HepG2 (cell line): ENCODE results near the gene RAN. TPM values are rescaled to one million over a fixed set of nuclear protein-coding genes. Genes with fewer than 3 reads are reported as not detected.

Experiments
- PHF5A ChIP-seq: IDR thresholded peaks from one replicate; pipeline ENCODE4 v1.6.1; 2018; ENCODE audit warnings: low read depth, missing genetic modification reagents; ENCODE audit not compliant: unreplicated experiment
- SATB2 ChIP-seq: sonication (generic); formaldehyde crosslinking; IDR thresholded peaks from 2 replicates; pipeline ENCODE4 v1.5.0; 2020; ENCODE audit warnings: missing genetic modification reagents
- SMARCE1 ChIP-seq: fragments of 450-650 bp; IDR thresholded peaks from 2 replicates; pipeline ENCODE4 v1.6.1; 2017; ENCODE audit warnings: borderline replicate concordance
- SNAPC5 ChIP-seq: sonication (generic); formaldehyde crosslinking; IDR thresholded peaks from 2 replicates; pipeline ENCODE4 v1.8.1; 2023; ENCODE audit warnings: mild to moderate bottlenecking, missing genetic modification reagents, borderline replicate concordance
- SP2 ChIP-seq: sonication (generic); formaldehyde crosslinking; IDR thresholded peaks from 2 replicates; pipeline ENCODE4 v1.5.1; 2020; ENCODE audit warnings: mild to moderate bottlenecking, missing genetic modification reagents
- ZNF12 ChIP-seq: sonication (generic); formaldehyde crosslinking; IDR thresholded peaks from 2 replicates; pipeline ENCODE4 v1.5.0; 2020; ENCODE audit warnings: missing genetic modification reagents
- ZNF326 ChIP-seq: sonication (generic); formaldehyde crosslinking; IDR thresholded peaks from 2 replicates; pipeline ENCODE4 v1.4.0; 2020; ENCODE audit warnings: missing genetic modification reagents, borderline replicate concordance
- ZNF547 ChIP-seq: sonication (generic); formaldehyde crosslinking; IDR thresholded peaks from 2 replicates; pipeline ENCODE4 v1.5.1; 2020; ENCODE audit warnings: mild to moderate bottlenecking, missing genetic modification reagents
- polyA plus RNA-seq, 8 experiments: library from polyadenylated mRNA; depleted of rRNA in 3 of 8; stranded (reverse) in 7 of 8; unstranded in 1 of 8; fragments of >200 nt; fragmentation: Illumina TruSeq in 4 of 8; extraction: Trizol in 4 of 8; gene quantifications; 2 replicates each; pipeline versions ENCODE4 v1.2.1 to v1.2.3, GENCODE V29; 2011 to 2016; ENCODE audit warnings: low read depth in 4 of 8, missing spikeins in 1 of 8, mixed read lengths in 1 of 8; ENCODE audit not compliant: insufficient read depth in 1 of 8
- total RNA-seq, 5 experiments: library from RNA; depleted of rRNA; stranded (reverse); fragments of >200 nt; fragmentation: Illumina TruSeq; extraction: Trizol; gene quantifications; 2 replicates each; pipeline ENCODE4 v1.2.3, GENCODE V29; 2016; ENCODE audit warnings: low read depth in 1 of 5
- TF ChIP-seq, protein P1 (sequence below): sonication (generic); formaldehyde crosslinking; IDR thresholded peaks from 2 replicates; pipeline ENCODE4 v1.5.1; 2020; ENCODE audit warnings: mild to moderate bottlenecking, missing genetic modification reagents, moderate library complexity
- TF ChIP-seq, protein P2 (sequence below): sonication (generic); formaldehyde crosslinking; IDR thresholded peaks from 2 replicates; pipeline ENCODE4 v1.4.0; 2020; ENCODE audit warnings: missing genetic modification reagents
- TF ChIP-seq, protein P3 (sequence below): sonication (generic); formaldehyde crosslinking; IDR thresholded peaks from 2 replicates; pipeline ENCODE4 v1.4.0; 2020; ENCODE audit warnings: missing genetic modification reagents, borderline replicate concordance

RAN gene
- total and polyA plus RNA-seq, 2 of the 13 experiments (the other 11 are each of a cell fraction or from before 2014, with no cell fraction given) = 1,335 to 1,630 TPM

GRCh38 chr12:130846369-130846768, 25.5 kb upstream of the RAN start (continued):
- TF ChIP-seq SNAPC5 (CRISPR knock-in tag) (no peak), SP2 (CRISPR knock-in tag) (no peak), ZNF547 (CRISPR knock-in tag) (no peak), SATB2 (CRISPR knock-in tag) (no peak), PHF5A (no peak), SMARCE1 (no peak), ZNF326 (CRISPR knock-in tag) (no peak), ZNF12 (CRISPR knock-in tag) (no peak)
- TF ChIP-seq, protein P1, sequence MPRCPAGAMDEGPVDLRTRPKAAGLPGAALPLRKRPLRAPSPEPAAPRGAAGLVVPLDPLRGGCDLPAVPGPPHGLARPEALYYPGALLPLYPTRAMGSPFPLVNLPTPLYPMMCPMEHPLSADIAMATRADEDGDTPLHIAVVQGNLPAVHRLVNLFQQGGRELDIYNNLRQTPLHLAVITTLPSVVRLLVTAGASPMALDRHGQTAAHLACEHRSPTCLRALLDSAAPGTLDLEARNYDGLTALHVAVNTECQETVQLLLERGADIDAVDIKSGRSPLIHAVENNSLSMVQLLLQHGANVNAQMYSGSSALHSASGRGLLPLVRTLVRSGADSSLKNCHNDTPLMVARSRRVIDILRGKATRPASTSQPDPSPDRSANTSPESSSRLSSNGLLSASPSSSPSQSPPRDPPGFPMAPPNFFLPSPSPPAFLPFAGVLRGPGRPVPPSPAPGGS (CRISPR knock-in tag) = no peak
- TF ChIP-seq, protein P2, sequence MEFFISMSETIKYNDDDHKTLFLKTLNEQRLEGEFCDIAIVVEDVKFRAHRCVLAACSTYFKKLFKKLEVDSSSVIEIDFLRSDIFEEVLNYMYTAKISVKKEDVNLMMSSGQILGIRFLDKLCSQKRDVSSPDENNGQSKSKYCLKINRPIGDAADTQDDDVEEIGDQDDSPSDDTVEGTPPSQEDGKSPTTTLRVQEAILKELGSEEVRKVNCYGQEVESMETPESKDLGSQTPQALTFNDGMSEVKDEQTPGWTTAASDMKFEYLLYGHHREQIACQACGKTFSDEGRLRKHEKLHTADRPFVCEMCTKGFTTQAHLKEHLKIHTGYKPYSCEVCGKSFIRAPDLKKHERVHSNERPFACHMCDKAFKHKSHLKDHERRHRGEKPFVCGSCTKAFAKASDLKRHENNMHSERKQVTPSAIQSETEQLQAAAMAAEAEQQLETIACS = no peak
- TF ChIP-seq, protein P3, sequence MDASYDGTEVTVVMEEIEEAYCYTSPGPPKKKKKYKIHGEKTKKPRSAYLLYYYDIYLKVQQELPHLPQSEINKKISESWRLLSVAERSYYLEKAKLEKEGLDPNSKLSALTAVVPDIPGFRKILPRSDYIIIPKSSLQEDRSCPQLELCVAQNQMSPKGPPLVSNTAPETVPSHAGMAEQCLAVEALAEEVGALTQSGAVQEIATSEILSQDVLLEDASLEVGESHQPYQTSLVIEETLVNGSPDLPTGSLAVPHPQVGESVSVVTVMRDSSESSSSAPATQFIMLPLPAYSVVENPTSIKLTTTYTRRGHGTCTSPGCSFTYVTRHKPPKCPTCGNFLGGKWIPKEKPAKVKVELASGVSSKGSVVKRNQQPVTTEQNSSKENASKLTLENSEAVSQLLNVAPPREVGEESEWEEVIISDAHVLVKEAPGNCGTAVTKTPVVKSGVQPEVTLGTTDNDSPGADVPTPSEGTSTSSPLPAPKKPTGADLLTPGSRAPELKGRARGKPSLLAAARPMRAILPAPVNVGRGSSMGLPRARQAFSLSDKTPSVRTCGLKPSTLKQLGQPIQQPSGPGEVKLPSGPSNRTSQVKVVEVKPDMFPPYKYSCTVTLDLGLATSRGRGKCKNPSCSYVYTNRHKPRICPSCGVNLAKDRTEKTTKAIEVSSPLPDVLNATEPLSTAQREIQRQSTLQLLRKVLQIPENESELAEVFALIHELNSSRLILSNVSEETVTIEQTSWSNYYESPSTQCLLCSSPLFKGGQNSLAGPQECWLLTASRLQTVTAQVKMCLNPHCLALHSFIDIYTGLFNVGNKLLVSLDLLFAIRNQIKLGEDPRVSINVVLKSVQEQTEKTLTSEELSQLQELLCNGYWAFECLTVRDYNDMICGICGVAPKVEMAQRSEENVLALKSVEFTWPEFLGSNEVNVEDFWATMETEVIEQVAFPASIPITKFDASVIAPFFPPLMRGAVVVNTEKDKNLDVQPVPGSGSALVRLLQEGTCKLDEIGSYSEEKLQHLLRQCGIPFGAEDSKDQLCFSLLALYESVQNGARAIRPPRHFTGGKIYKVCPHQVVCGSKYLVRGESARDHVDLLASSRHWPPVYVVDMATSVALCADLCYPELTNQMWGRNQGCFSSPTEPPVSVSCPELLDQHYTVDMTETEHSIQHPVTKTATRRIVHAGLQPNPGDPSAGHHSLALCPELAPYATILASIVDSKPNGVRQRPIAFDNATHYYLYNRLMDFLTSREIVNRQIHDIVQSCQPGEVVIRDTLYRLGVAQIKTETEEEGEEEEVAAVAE (CRISPR knock-in tag) = no peak
